Hematopoietic multipotent progenitor cell treated with erythropoietin and hydrocortisone succinate and interleukin-3 and kit ligand, for 17 days (in vitro differentiated cells): ENCODE measurements around the gene TEK.

Experiments
- DNase-seq: peaks from one replicate; pipeline ENCODE4 v3.0.0-alpha.2; 2015; ENCODE audit warnings: low spot score

The TEK gene

DNA sequence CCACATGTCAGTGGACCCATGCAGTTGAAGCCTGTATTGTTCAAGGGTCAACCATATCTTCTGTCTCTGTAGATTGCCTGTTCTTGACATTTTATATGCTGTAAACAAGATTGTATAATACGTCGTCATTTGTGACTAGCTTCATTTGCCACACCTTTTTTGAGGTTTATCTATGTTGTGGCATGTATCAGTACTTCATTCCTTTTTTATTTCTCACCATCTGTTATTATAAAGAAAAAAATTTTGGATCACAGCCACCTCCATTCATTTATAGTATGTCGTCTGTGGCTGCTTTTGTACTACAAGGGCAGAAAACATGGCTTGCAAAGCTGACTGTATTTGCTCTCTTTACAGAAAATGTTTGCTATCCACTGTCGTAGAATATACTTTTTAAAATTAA lies 72.4 kb downstream of the TEK start:
- no peak for DNase-seq

DNA sequence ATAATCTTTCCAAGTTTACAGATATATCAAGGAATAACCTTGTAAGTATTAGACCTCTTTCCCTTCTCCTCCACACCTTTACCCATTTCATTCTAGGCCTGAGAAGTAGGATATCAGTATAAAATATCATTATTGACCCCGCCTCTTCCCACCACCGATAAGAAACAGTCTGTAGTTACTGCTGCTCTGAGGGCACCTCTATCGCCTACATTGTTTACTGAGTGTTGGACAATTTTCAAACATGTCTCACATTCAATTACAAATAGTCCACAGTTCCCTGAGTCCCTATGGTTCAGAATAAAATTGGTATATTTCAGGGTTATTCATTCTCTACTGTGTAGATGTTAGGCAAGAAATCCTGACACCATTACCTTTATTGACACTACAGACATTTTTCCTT lies 73.4 kb downstream of the TEK start:
- no peak for DNase-seq

DNA sequence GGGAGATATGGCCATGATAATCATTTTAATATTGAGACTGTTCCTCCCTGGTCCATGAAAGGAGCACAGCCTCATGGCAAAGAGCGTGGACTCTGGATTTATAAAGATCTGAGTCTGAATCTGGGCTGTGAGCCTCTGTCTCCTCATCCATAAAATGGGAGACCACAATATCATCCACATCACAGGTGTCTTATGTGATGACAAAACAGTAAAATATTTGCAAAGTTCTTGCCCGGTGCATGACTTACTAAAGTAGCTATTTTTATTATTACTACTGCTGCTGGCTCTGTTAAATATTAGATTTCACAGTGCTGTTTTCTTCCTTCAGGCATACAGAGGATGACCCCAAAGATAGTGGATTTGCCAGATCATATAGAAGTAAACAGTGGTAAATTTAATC lies 74.1 kb downstream of the TEK start:
- no peak for DNase-seq

DNA sequence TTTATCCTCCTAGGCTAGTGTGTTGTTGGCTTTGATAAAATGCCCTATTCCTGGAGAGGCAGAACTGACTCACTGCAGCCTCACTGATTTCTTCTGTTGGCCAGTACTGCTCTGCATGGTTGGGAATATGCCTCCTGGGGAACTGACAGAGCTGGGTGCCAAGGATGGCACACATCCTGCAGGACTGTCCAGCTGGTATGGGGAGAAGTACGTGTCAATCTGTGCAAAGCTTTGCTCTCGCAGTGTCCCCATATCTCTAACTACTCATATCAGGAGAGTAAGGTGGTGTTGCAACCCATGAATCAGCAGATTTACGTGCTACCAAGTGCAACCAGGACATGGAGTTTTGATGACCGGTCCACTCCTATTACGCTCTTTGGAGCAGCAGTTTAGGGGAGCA lies 74.7 kb downstream of the TEK start:
- no peak for DNase-seq

DNA sequence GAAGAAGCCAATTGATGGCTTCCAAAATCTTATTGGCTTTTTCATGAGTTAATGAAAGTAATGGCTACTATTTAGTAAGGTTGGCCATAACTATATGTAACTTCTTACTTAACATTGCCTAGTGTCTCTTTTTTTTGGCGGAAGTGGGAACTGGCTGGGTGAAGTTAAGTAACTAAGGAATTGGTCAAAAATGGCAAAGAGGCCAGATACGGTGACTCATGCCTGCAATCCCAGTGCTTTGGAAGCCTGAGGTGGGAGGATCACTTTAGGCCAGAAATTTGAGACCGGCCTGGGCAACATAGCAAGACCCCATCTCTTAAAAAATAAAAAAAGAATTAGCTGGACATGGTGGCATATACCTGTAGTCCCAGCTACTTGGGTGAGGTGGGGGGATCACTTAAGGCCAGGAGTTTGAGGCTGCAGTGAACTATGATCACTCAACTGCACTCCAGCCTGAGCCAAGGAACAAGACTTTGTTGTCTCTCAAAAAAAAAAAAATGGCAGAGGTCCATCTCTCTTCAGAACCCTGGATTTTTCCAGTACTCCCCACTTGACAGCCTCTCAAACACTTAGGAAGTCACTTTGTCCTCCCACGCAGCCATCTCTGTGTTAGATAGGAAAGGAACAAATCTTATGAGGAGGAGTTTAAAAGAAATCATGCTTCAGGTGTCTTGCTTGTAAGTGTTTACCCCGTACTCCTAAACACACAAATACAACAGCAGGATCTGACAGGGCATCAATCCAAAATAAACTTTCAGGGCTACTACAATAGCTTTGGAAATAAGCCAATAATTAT lies 75.7 kb downstream of the TEK start:
- DNase-seq = no peak

- DNase-seq = no peak
Observed at GRCh38 chr9:27188426-27188825, 79.4 kb downstream of the TEK start.

GRCh38 chr9:27189426-27189825 lies 80.4 kb downstream of the TEK start:
- no peak for DNase-seq

GRCh38 chr9:27192291-27192960 lies 83.4 kb downstream of the TEK start:
- DNase-seq = no peak

- no peak for DNase-seq
Observed at GRCh38 chr9:27193886-27194285, 84.9 kb downstream of the TEK start.

GRCh38 chr9:27194401-27195091 lies 85.5 kb downstream of the TEK start:
- DNase-seq = no peak

GRCh38 chr9:27195191-27195590 lies 86.2 kb downstream of the TEK start:
- no peak for DNase-seq

DNA sequence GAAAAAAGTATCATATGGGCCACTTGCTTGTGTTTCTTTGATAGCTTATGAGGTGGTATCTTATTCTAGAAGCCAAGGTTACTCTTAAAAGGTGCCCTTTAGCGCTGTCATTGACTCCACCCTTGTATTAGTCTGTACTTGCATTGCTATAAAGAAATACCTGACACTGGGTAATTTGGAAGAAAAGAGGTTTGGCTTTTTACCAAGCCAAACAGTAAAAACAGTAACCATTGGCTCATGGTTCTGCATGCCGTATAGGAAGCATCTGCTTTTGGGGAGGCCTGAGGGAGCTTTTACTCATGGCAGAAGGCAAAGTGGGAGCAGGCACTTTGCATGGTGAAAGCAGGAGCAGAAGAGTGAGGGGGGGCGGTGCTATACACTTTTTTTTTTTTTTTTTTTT lies 87.4 kb downstream of the TEK start:
- DNase-seq = no peak

GRCh38 chr9:27198190-27198589 lies 89.2 kb downstream of the TEK start:
- no peak for DNase-seq

DNA sequence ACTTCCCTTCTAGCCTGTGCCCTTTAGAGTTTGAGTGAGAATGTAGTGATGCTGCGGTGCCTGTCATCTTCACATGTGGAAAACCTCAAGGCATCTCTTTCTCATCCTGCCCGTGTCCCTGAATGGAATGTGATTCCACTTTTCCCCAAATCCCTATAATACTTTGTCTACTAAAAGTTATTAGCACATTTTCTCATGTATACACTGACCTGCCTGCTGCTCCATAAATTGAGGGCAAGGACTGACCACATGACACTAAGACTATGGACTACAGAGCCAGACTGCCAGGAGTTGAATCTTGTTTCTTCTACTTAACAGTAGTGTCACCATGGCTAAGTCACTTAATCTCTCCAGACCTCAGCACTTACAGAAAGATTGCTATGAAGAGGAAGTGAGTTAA lies 93.0 kb downstream of the TEK start:
- no peak for DNase-seq

GRCh38 chr9:27203783-27204182 lies 94.8 kb downstream of the TEK start:
- DNase-seq = no peak

GRCh38 chr9:27204578-27204977 lies 95.6 kb downstream of the TEK start:
- DNase-seq = no peak

DNA sequence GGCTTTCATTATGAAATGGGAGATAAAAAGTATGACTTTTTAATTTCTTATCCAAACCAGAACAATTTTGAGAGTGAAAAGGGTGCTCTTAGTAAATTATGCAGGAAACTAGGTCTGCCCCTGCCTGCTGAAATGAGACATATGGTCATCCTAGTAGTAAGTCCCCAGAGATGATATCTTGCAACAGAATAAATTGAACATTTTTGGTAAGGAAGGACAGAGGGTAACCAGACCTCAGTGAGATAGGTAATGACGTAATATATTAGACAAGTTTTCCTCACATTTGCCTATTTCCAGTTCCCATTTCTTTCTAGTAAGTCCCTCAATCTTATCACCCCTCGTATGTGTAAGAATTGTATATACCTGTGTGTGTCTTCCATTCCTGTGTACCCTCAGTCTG lies 96.2 kb downstream of the TEK start:
- no peak for DNase-seq

- no peak for DNase-seq
Observed at GRCh38 chr9:27206041-27206440, 97.0 kb downstream of the TEK start.

GRCh38 chr9:27209034-27209433 lies 100.0 kb downstream of the TEK start:
- no peak for DNase-seq

DNA sequence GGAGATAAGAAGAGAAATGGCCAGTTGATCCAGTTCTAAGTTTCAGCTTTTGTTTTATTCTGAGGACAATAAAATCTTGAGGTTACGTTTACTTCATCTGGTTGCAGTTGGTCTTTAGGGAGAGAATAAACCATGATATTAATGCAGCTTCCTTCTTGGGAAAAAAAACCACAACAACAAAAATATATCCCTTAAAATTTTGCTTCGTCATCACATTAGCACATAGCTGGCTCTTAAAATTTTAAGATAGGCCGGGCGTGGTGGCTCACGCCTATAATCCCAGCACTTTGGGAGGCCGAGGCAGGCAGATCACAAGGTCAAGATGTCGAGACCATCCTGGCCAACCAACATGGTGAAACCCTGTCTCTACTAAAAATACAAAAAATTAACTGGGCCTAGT lies 101.6 kb downstream of the TEK start:
- DNase-seq = no peak

- DNase-seq = no peak
Observed at GRCh38 chr9:27212191-27212590, 103.2 kb downstream of the TEK start.

DNA sequence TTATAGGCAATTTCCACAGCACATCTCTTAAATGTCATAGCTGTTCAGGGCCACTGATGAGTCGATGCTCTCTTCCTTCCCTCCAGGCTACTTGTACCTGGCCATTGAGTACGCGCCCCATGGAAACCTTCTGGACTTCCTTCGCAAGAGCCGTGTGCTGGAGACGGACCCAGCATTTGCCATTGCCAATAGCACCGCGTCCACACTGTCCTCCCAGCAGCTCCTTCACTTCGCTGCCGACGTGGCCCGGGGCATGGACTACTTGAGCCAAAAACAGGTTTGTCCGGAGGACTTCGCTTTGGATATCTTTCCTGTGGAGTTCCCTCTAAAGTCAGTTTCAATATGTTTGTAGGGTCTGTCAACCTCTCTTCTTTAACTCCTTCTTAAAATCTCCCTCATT lies 103.6 kb downstream of the TEK start:
- no peak for DNase-seq

DNA sequence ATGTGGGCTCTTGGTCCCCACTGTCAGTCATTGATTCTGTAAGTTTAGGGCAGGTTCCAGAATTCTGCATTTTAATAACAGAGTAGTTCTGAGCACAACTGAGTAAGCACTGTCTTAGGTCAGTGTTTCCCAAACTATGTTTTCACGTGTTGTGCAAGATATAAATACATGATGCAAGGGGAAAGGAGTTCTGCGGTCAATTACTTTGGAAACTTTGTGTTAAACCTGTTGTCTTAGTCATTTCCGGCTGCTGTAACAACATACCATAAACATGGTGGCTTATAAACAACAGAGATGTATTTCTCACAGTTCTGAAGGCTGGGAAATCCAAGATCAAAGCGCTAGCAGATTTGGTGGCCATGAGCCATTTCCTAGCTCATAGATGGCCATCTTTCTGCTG lies 118.2 kb downstream of the TEK start:
- no peak for DNase-seq
